ENCODE measurements around the gene NMS.
A peak's percentile ranks its signal among the peaks of the same experiment; 100 is the strongest.

The NMS gene

GRCh38 chr2:100483895-100484294 lies 13.6 kb downstream of the NMS start:
- H3K27me3 ChIP-seq (replicated peaks in 2 of 5; ENCODE audit: control insufficient read depth in 4 of 5, insufficient read depth in 5 of 5, low read length in 4 of 5), result peaks cover 0 to 2% (median 0%) of the 10 kb centered on the region in 5 experiments
- no peak for DNase-seq
- H3K9me3 ChIP-seq (ENCODE audit: control extremely low read depth in 1 of 5, control insufficient read depth in 4 of 5, insufficient read depth in 2 of 5, low read depth in 1 of 5, low read length in 4 of 5), result no peaks in the 10 kb centered on the region
- POLR2A ChIA-PET, result no interaction called here
- H3K4me3 ChIP-seq (ENCODE audit: control insufficient read depth in 1 of 7, extremely low read depth in 1 of 7, insufficient read depth in 4 of 7, low read depth in 2 of 7, low read length in 6 of 7), result no peak overlapping the region
- CTCF ChIA-PET, result no interaction called here
- H3K27ac ChIP-seq (ENCODE audit: insufficient read depth in 1 of 2, low read depth in 1 of 2, low read length in 2 of 2, poor library complexity in 1 of 2, severe bottlenecking in 2 of 2), result no peak overlapping the region
- H3K4me1 ChIP-seq (ENCODE audit: control extremely low read depth in 1 of 4, control insufficient read depth in 4 of 4, insufficient read depth in 4 of 4, low read length in 3 of 4), result no peaks in the 10 kb centered on the region
- WGBS (ENCODE audit: insufficient coverage), result 100% methylated on average over 4 of the region's 5 CpGs
- no peaks in the 10 kb centered on the region for H3K36me3 ChIP-seq (ENCODE audit: control insufficient read depth in 4 of 4, insufficient read depth in 4 of 4, low read length in 3 of 4)

DNA sequence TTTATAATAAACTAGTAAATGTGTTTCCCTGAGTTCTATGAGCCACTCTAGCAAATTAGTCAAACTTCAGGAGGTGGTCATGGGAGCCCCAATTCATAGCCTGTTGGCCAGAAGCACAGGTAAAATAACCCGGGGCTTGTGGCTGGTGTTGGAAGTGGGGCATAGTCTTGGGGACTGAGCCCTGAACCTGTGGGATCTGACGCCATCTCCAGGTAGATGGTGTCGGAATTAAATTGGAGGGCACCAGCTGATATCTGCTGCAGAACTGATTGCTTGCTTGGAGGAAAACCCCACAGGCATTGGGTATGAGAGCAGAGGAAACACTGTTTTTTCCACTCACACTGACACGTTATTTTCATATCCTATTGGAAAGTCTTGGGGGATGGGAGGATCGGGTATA lies 14.1 kb downstream of the NMS start:
- Histone ChIP-seq H3K36me3 (ENCODE audit: control insufficient read depth in 4 of 4, insufficient read depth in 4 of 4, low read length in 3 of 4) (no peaks in the 10 kb centered on the region), H3K4me3 (ENCODE audit: control insufficient read depth in 1 of 7, extremely low read depth in 1 of 7, insufficient read depth in 4 of 7, low read depth in 2 of 7, low read length in 6 of 7) (no peak overlapping the region), H3K9me3 (ENCODE audit: control extremely low read depth in 1 of 5, control insufficient read depth in 4 of 5, insufficient read depth in 2 of 5, low read depth in 1 of 5, low read length in 4 of 5) (no peaks in the 10 kb centered on the region), H3K4me1 (ENCODE audit: control extremely low read depth in 1 of 4, control insufficient read depth in 4 of 4, insufficient read depth in 4 of 4, low read length in 3 of 4) (no peaks in the 10 kb centered on the region), H3K27me3 (replicated peaks in 2 of 5; ENCODE audit: control insufficient read depth in 4 of 5, insufficient read depth in 5 of 5, low read length in 4 of 5) (peaks cover 0 to 2% (median 0%) of the 10 kb centered on the region in 5 experiments), H3K27ac (ENCODE audit: insufficient read depth in 1 of 2, low read depth in 1 of 2, low read length in 2 of 2, poor library complexity in 1 of 2, severe bottlenecking in 2 of 2) (no peak overlapping the region)
- WGBS (ENCODE audit: insufficient coverage), result 100% methylated on average over 2 of the region's 5 CpGs
- DNase-seq, result no peak
- POLR2A ChIA-PET, result no interaction called here
- CTCF ChIA-PET, result no interaction called here

DNA sequence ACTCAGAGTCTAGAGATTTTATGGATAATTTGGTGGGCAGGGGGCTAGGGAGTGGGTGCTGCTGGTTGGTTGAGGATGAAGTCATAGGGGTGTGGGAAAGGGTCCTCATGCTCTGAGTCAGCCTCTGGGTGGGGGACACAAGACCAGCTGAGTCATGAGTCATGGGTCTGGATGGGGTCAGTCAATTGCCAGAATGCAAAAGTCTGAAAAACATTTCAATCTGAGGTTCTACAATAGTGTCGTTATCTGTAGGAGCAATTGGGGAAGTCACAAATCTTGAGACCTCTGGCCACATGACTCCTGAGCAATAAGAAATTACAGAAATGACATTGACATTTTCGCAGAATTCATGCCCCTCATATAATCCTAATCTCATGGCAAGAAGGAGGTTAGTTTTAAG lies 15.1 kb downstream of the NMS start:
- DNase-seq, result peak in 1 of 3 donors; percentile 14
- H3K4me3 ChIP-seq (ENCODE audit: control insufficient read depth in 1 of 7, extremely low read depth in 1 of 7, insufficient read depth in 4 of 7, low read depth in 2 of 7, low read length in 6 of 7), result no peak overlapping the region
- H3K27ac ChIP-seq (ENCODE audit: insufficient read depth in 1 of 2, low read depth in 1 of 2, low read length in 2 of 2, poor library complexity in 1 of 2, severe bottlenecking in 2 of 2), result no peak overlapping the region
- POLR2A ChIA-PET, result no interaction called here
- no peaks in the 10 kb centered on the region for H3K27me3 ChIP-seq (replicated peaks in 2 of 5; ENCODE audit: control insufficient read depth in 4 of 5, insufficient read depth in 5 of 5, low read length in 4 of 5)
- no peaks in the 10 kb centered on the region for H3K36me3 ChIP-seq (ENCODE audit: control insufficient read depth in 4 of 4, insufficient read depth in 4 of 4, low read length in 3 of 4)
- CTCF ChIA-PET, result no interaction called here
- H3K9me3 ChIP-seq (ENCODE audit: control extremely low read depth in 1 of 5, control insufficient read depth in 4 of 5, insufficient read depth in 2 of 5, low read depth in 1 of 5, low read length in 4 of 5), result no peaks in the 10 kb centered on the region
- H3K4me1 ChIP-seq (ENCODE audit: control extremely low read depth in 1 of 4, control insufficient read depth in 4 of 4, insufficient read depth in 4 of 4, low read length in 3 of 4), result no peaks in the 10 kb centered on the region
- no CpG with 5 or more reads among the region's 2 CpGs for WGBS (ENCODE audit: insufficient coverage)

GRCh38 chr2:100494712-100495111 lies 24.4 kb downstream of the NMS start:
- no peak for DNase-seq
- H3K27me3 ChIP-seq (replicated peaks in 2 of 5; ENCODE audit: control insufficient read depth in 4 of 5, insufficient read depth in 5 of 5, low read length in 4 of 5), result no peaks in the 10 kb centered on the region
- 90% methylated on average over 6 of the region's 6 CpGs for WGBS (ENCODE audit: insufficient coverage)
- peaks cover 0 to 8% (median 2%) of the 10 kb centered on the region in 5 experiments for H3K9me3 ChIP-seq (ENCODE audit: control extremely low read depth in 1 of 5, control insufficient read depth in 4 of 5, insufficient read depth in 2 of 5, low read depth in 1 of 5, low read length in 4 of 5)
- no peak overlapping the region for H3K27ac ChIP-seq (ENCODE audit: insufficient read depth in 1 of 2, low read depth in 1 of 2, low read length in 2 of 2, poor library complexity in 1 of 2, severe bottlenecking in 2 of 2)
- no peaks in the 10 kb centered on the region for H3K4me1 ChIP-seq (ENCODE audit: control extremely low read depth in 1 of 4, control insufficient read depth in 4 of 4, insufficient read depth in 4 of 4, low read length in 3 of 4)
- no peak overlapping the region for H3K4me3 ChIP-seq (ENCODE audit: control insufficient read depth in 1 of 7, extremely low read depth in 1 of 7, insufficient read depth in 4 of 7, low read depth in 2 of 7, low read length in 6 of 7)
- ChIA-PET POLR2A (no interaction called here), CTCF (no interaction called here)
- H3K36me3 ChIP-seq (ENCODE audit: control insufficient read depth in 4 of 4, insufficient read depth in 4 of 4, low read length in 3 of 4), result no peaks in the 10 kb centered on the region

GRCh38 chr2:100502782-100503181 lies 32.5 kb downstream of the NMS start:
- no peaks in the 10 kb centered on the region for H3K27me3 ChIP-seq (replicated peaks in 2 of 5; ENCODE audit: control insufficient read depth in 4 of 5, insufficient read depth in 5 of 5, low read length in 4 of 5)
- no peak overlapping the region for H3K27ac ChIP-seq (ENCODE audit: insufficient read depth in 1 of 2, low read depth in 1 of 2, low read length in 2 of 2, poor library complexity in 1 of 2, severe bottlenecking in 2 of 2)
- POLR2A ChIA-PET, result interaction anchor here (0.6 kb wide), 1 partner anchor 629 kb away, joined by 3 read pairs; no protein-coding TSS in a partner anchor
- no peaks in the 10 kb centered on the region for H3K4me1 ChIP-seq (ENCODE audit: control extremely low read depth in 1 of 4, control insufficient read depth in 4 of 4, insufficient read depth in 4 of 4, low read length in 3 of 4)
- CTCF ChIA-PET, result no interaction called here
- peaks cover 3 to 22% (median 7%) of the 10 kb centered on the region in 5 experiments for H3K9me3 ChIP-seq (ENCODE audit: control extremely low read depth in 1 of 5, control insufficient read depth in 4 of 5, insufficient read depth in 2 of 5, low read depth in 1 of 5, low read length in 4 of 5)
- no CpG with 5 or more reads among the region's 2 CpGs for WGBS (ENCODE audit: insufficient coverage)
- no peak for DNase-seq
- no peak overlapping the region for H3K4me3 ChIP-seq (ENCODE audit: control insufficient read depth in 1 of 7, extremely low read depth in 1 of 7, insufficient read depth in 4 of 7, low read depth in 2 of 7, low read length in 6 of 7)
- H3K36me3 ChIP-seq (ENCODE audit: control insufficient read depth in 4 of 4, insufficient read depth in 4 of 4, low read length in 3 of 4), result no peaks in the 10 kb centered on the region

- ChIA-PET POLR2A (no interaction called here), CTCF (no interaction called here)
- H3K9me3 ChIP-seq (ENCODE audit: control extremely low read depth in 1 of 5, control insufficient read depth in 4 of 5, insufficient read depth in 2 of 5, low read depth in 1 of 5, low read length in 4 of 5), result peaks cover 3 to 18% (median 9%) of the 10 kb centered on the region in 5 experiments
- H3K4me1 ChIP-seq (ENCODE audit: control extremely low read depth in 1 of 4, control insufficient read depth in 4 of 4, insufficient read depth in 4 of 4, low read length in 3 of 4), result no peaks in the 10 kb centered on the region
- no peak overlapping the region for H3K4me3 ChIP-seq (ENCODE audit: control insufficient read depth in 1 of 7, extremely low read depth in 1 of 7, insufficient read depth in 4 of 7, low read depth in 2 of 7, low read length in 6 of 7)
- no peak for DNase-seq
- no peaks in the 10 kb centered on the region for H3K27me3 ChIP-seq (replicated peaks in 2 of 5; ENCODE audit: control insufficient read depth in 4 of 5, insufficient read depth in 5 of 5, low read length in 4 of 5)
- no peak overlapping the region for H3K27ac ChIP-seq (ENCODE audit: insufficient read depth in 1 of 2, low read depth in 1 of 2, low read length in 2 of 2, poor library complexity in 1 of 2, severe bottlenecking in 2 of 2)
- H3K36me3 ChIP-seq (ENCODE audit: control insufficient read depth in 4 of 4, insufficient read depth in 4 of 4, low read length in 3 of 4), result no peaks in the 10 kb centered on the region
These were observed 34.3 kb downstream of the NMS start for GRCh38 chr2:100504542-100504941.

DNA sequence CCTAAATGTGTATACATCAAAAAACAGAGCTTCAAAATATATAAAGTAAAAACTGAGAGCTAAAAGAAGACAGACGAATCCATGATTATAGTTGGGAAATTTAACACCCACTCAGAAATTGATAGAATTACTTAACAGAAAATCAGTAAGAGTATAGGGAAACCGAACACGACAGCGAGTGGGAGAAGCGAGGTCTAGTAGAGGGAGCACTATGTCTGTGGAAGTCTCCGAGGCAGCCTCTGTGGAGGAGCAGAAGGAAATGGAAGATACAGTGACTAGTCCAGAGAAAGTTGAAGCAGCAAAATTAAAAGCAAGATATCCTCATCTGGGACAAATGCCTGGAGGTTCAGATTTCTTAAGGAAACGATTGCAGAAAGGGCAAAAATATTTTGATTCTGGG lies 38.8 kb downstream of the NMS start:
- CTCF ChIA-PET, result interaction anchor here (1.1 kb wide), 1 partner anchor 9 kb away, joined by 3 read pairs; no protein-coding TSS in a partner anchor
- WGBS (ENCODE audit: insufficient coverage), result 98% methylated on average over 6 of the region's 7 CpGs
- peaks cover 0 to 3% (median 3%) of the 10 kb centered on the region in 4 experiments for H3K4me1 ChIP-seq (ENCODE audit: control extremely low read depth in 1 of 4, control insufficient read depth in 4 of 4, insufficient read depth in 4 of 4, low read length in 3 of 4)
- peaks cover 0 to 4% (median 3%) of the 10 kb centered on the region in 5 experiments for H3K9me3 ChIP-seq (ENCODE audit: control extremely low read depth in 1 of 5, control insufficient read depth in 4 of 5, insufficient read depth in 2 of 5, low read depth in 1 of 5, low read length in 4 of 5)
- POLR2A ChIA-PET, result no interaction called here
- no peak overlapping the region for H3K4me3 ChIP-seq (ENCODE audit: control insufficient read depth in 1 of 7, extremely low read depth in 1 of 7, insufficient read depth in 4 of 7, low read depth in 2 of 7, low read length in 6 of 7)
- no peaks in the 10 kb centered on the region for H3K36me3 ChIP-seq (ENCODE audit: control insufficient read depth in 4 of 4, insufficient read depth in 4 of 4, low read length in 3 of 4)
- H3K27me3 ChIP-seq (replicated peaks in 2 of 5; ENCODE audit: control insufficient read depth in 4 of 5, insufficient read depth in 5 of 5, low read length in 4 of 5), result no peaks in the 10 kb centered on the region
- no peak for DNase-seq
- H3K27ac ChIP-seq (ENCODE audit: insufficient read depth in 1 of 2, low read depth in 1 of 2, low read length in 2 of 2, poor library complexity in 1 of 2, severe bottlenecking in 2 of 2), result no peak overlapping the region

All from common myeloid progenitor, CD34-positive (primary cell).